ENCODE measurements around the gene IRF2BP2. TPM values are rescaled to one million over a fixed set of nuclear protein-coding genes. Genes with fewer than 3 reads are reported as not detected.

Gene IRF2BP2
- total and polyA plus RNA-seq, 2 of the 13 experiments (the other 11 are each of a cell fraction or from before 2014, with no cell fraction given), result 140 to 147 TPM

DNA sequence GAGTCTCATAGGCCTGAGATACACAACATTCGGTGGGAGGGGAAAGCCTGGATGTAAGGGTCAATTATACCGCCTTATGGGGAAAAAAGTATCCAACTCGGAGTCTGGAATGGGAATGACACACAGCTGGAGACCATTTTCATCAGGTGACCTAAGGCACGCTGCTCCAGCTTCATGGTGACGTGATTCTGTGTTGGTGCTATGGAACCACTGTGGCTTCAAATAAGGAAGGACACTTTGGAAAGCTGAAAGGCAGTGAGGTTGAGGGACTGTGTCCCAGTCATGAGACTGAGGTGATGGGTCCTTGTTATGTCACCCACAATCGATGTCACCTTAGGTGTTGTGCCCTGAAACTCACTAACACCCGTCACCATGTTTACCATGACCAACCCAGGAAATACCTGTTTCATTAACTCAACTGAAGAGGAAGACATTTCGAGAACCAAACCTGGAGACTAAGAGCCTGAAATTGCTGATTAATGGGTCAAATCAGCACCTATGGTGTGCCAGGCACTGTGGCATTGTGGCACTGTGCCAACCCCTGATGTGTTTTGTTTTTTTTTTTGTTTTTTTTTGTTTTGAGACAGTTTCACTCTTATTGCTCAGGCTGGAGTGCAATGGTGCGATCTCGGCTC lies 54.5 kb downstream of the IRF2BP2 start:
- no peaks in the 10 kb centered on the region for H3K9me3 ChIP-seq (ENCODE audit: low read length)
- in situ Hi-C loops (cut with HindIII; ENCODE audit: extremely low pct_ligation_motif_present, low pct_unique_long_range_greater_than_20kb), result no loop called here
- H3K27me3 ChIP-seq (ENCODE audit: control insufficient read depth in 1 of 2, insufficient read depth in 2 of 2, low read length in 2 of 2), result 0 out of 5 replicates have a peak, but pooled peaks cover 0 to 2% of the 10 kb centered on the region in 2 experiments
- TF ChIP-seq, protein P1, sequence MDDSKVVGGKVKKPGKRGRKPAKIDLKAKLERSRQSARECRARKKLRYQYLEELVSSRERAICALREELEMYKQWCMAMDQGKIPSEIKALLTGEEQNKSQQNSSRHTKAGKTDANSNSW (CRISPR knock-in tag; IDR thresholded peaks at IDR 0.05; ENCODE audit: borderline replicate concordance), result no peak
- TF ChIP-seq KLF11 (CRISPR knock-in tag; IDR thresholded peaks at IDR 0.05), result no peak
- no peak for TF ChIP-seq RAD51 (IDR thresholded peaks at IDR 0.05; ENCODE audit: borderline replicate concordance)
- peak; percentile 22; the same call in 1 of the 2 replicates for TF ChIP-seq CREB1 (IDR thresholded peaks at IDR 0.05)
- no peak for TF ChIP-seq CREB1 (CRISPR knock-in tag; IDR thresholded peaks at IDR 0.05)
- ChIA-PET CTCF (ENCODE audit: low intra/inter-chr PET ratio, low total read pairs) (no interaction called here), POLR2A (interaction anchor here (0.8 kb wide), 1 partner anchor 11 kb away, joined by 5 read pairs; no protein-coding TSS in a partner anchor)
- H3K9ac ChIP-seq (ENCODE audit: insufficient read depth, low read depth, low read length), result no peak overlapping the region
- DNase-seq (ENCODE audit: low spot score) (no peak), ATAC-seq (no peak), FAIRE-seq (no peak)
- no peak overlapping the region for H2AFZ ChIP-seq (ENCODE audit: low read length)
- H3K27ac ChIP-seq (ENCODE audit: extremely low read length, insufficient read depth, low read length), result no peak overlapping the region
- no peaks in the 10 kb centered on the region for H3K36me3 ChIP-seq (replicated peaks in 1 of 2; ENCODE audit: control insufficient read depth in 1 of 2, insufficient read depth in 2 of 2, low read length in 2 of 2)
- no peaks in the 10 kb centered on the region for H4K20me1 ChIP-seq (ENCODE audit: insufficient read depth, low read length)
- no peaks in the 10 kb centered on the region for H3K79me2 ChIP-seq (ENCODE audit: insufficient read depth, low read length)
- H3K4me1 ChIP-seq (ENCODE audit: insufficient read depth, low read length), result peaks cover 66% of the 10 kb centered on the region
- H3K4me3 ChIP-seq (replicated peaks in 1 of 3; ENCODE audit: insufficient read depth in 1 of 3, low read depth in 2 of 3, low read length in 3 of 3), result no peak overlapping the region
- BruUV-seq (replicated peaks), result no TSS peak
- intact Hi-C loops (cut with micrococcal nuclease; ENCODE audit: unreplicated experiment), result no loop called here
- no peak overlapping the region for H3K4me2 ChIP-seq (ENCODE audit: low read depth, low read length)
- WGBS (ENCODE audit: low lambda C conversion rate), result 77% methylated on average over 10 of the region's 10 CpGs

DNA sequence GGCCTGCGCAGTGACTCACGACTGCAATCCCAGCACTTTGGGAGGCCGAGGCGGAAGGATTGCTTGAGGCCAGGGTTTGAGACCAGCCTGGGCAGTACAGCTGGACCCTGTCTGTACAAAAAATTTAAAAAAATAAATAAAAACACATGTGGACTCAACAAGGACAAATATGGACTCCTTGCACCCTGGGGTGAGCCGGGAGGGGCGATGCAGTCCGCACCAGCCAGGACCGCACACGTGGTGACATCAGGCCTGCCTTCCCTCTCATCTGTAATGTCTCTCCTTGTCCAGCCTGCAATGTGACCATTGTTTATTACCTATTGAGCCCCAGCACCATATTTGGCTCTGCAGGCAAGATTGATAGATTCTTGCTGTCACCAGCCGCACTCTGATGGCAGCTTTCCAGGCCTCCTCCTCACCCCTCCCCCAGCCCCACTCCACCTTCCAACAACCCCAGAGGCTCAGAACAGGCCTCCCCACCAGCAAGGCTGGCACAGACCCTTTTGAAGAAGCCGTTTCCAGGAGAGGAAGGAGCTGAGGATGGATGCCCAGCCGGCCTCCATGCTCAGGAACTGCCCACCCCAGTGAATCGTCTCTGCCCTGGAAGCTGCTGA lies 55.2 kb downstream of the IRF2BP2 start:
- 50% methylated on average over 12 of the region's 13 CpGs for WGBS (ENCODE audit: low lambda C conversion rate)
- ATAC-seq, result no peak
- no peaks in the 10 kb centered on the region for H3K79me2 ChIP-seq (ENCODE audit: insufficient read depth, low read length)
- ChIA-PET POLR2A (interaction anchor here (0.8 kb wide), 1 partner anchor 10 kb away, joined by 5 read pairs; no protein-coding TSS in a partner anchor), CTCF (ENCODE audit: low intra/inter-chr PET ratio, low total read pairs) (no interaction called here)
- 0 out of 5 replicates have a peak, but pooled peaks cover 0 to 2% of the 10 kb centered on the region in 2 experiments for H3K27me3 ChIP-seq (ENCODE audit: control insufficient read depth in 1 of 2, insufficient read depth in 2 of 2, low read length in 2 of 2)
- no TSS peak for BruUV-seq (replicated peaks)
- H3K36me3 ChIP-seq (replicated peaks in 1 of 2; ENCODE audit: control insufficient read depth in 1 of 2, insufficient read depth in 2 of 2, low read length in 2 of 2), result no peaks in the 10 kb centered on the region
- H3K27ac ChIP-seq (ENCODE audit: extremely low read length, insufficient read depth, low read length), result no peak overlapping the region
- peak; percentile 42 for DNase-seq (ENCODE audit: low spot score)
- no peak overlapping the region for H3K4me3 ChIP-seq (replicated peaks in 1 of 3; ENCODE audit: insufficient read depth in 1 of 3, low read depth in 2 of 3, low read length in 3 of 3)
- H4K20me1 ChIP-seq (ENCODE audit: insufficient read depth, low read length), result no peaks in the 10 kb centered on the region
- no peaks in the 10 kb centered on the region for H3K9me3 ChIP-seq (ENCODE audit: low read length)
- H3K4me1 ChIP-seq (ENCODE audit: insufficient read depth, low read length), result peaks cover 62% of the 10 kb centered on the region
- H3K4me2 ChIP-seq (ENCODE audit: low read depth, low read length), result no peak overlapping the region
- intact Hi-C loops (cut with micrococcal nuclease; ENCODE audit: unreplicated experiment) (no loop called here), in situ Hi-C loops (cut with HindIII; ENCODE audit: extremely low pct_ligation_motif_present, low pct_unique_long_range_greater_than_20kb) (no loop called here)
- no peak overlapping the region for H3K9ac ChIP-seq (ENCODE audit: insufficient read depth, low read depth, low read length)
- H2AFZ ChIP-seq (ENCODE audit: low read length), result no peak overlapping the region
- TF ChIP-seq ARHGAP35 (CRISPR knock-in tag; IDR thresholded peaks at IDR 0.05; ENCODE audit: borderline replicate concordance) (no peak), SRF (IDR thresholded peaks at IDR 0.05; ENCODE audit: low read depth, low read length) (peak; percentile 81), HOXA5 (CRISPR knock-in tag; IDR thresholded peaks at IDR 0.05) (0 out of 2 replicates have a peak, but pooled peaks have one; percentile 25)
- FAIRE-seq, result no peak

Small RNA genes within 50 kb of the gene (small RNA-seq; reads per million reads assigned to genes)
- 0.98 to 5.5 (median 1.9) reads per million in 3 experiments for gene RF00096 (ENCODE audit: insufficient read depth in 2 of 3, insufficient read length in 3 of 3, low read depth in 2 of 3, low replicate concordance in 1 of 3)

Other genes with a start within 250 kb of the IRF2BP2 start
- gene COA6, start 236.7 kb downstream of the IRF2BP2 start, total RNA-seq (2016; rRNA removed; fragmentation: Illumina TruSeq; extraction: Trizol), result 104 and 158 TPM in 2 replicates
- gene COA6, start 236.7 kb downstream of the IRF2BP2 start, polyA plus RNA-seq (2011; rRNA removed), result 29.1 and 32.4 TPM in 2 replicates
- 31.0 and 37.7 TPM in 2 replicates for gene TARBP1, start 131.0 kb downstream of the IRF2BP2 start, total RNA-seq (2016; rRNA removed; fragmentation: Illumina TruSeq; extraction: Trizol)
- gene TARBP1, start 131.0 kb downstream of the IRF2BP2 start, polyA plus RNA-seq (2011; rRNA removed), result 58.7 and 67.0 TPM in 2 replicates

All from HepG2 (cell line).